Lung (tissue), 12 donors: ENCODE measurements around the gene PRKCA. TPM values are rescaled to one million over a fixed set of nuclear protein-coding genes. Genes with fewer than 3 reads are reported as not detected.

Experiments
- ATAC-seq: fragments of 200-7000 bp; cut with Tn5 transposase; one replicate; pipeline ENCODE4 v1.9.1; 2020; ENCODE audit warnings: moderate number of reproducible peaks; ENCODE audit not compliant: insufficient read depth, low FRiP score
- DNase-seq, 3 donors: peaks; one replicate each; pipeline ENCODE4 v3.0.0-alpha.2; 2013 to 2017
- H3K27ac ChIP-seq, 2 donors: one replicate each; pipeline ENCODE4 v1.5.1; 2013; ENCODE audit warnings: mild to moderate bottlenecking in 2 of 2, moderate library complexity in 2 of 2, control low read depth in 1 of 2, inconsistent platforms in 1 of 2, low read depth in 1 of 2, low read length in 1 of 2
- H3K27me3 ChIP-seq, 3 donors: one replicate each; pipeline ENCODE4 v1.5.1; 2013; ENCODE audit warnings: low read length in 2 of 3; ENCODE audit not compliant: control insufficient read depth in 3 of 3, insufficient read depth in 3 of 3
- H3K36me3 ChIP-seq, 4 donors: one replicate each; pipeline ENCODE4 v1.5.1; 2013; ENCODE audit warnings: low read length in 4 of 4, mild to moderate bottlenecking in 1 of 4, moderate library complexity in 1 of 4; ENCODE audit not compliant: control insufficient read depth in 4 of 4, insufficient read depth in 4 of 4
- H3K4me1 ChIP-seq, 5 donors: one replicate each; pipeline ENCODE4 v1.5.1; 2013; ENCODE audit warnings: low read length in 5 of 5, mild to moderate bottlenecking in 2 of 5, moderate library complexity in 1 of 5; ENCODE audit not compliant: control insufficient read depth in 5 of 5, insufficient read depth in 5 of 5
- H3K4me3 ChIP-seq: one replicate; pipeline ENCODE4 v1.5.1; 2013; ENCODE audit warnings: mild to moderate bottlenecking, control low read depth, moderate library complexity
- H3K9ac ChIP-seq, 2 donors: one replicate each; pipeline ENCODE4 v1.5.1; 2013; ENCODE audit warnings: low read length in 2 of 2, control low read depth in 1 of 2; ENCODE audit not compliant: insufficient read depth in 1 of 2
- H3K9me3 ChIP-seq, 4 donors: one replicate each; pipeline ENCODE4 v1.5.1; 2013; ENCODE audit warnings: low read length in 3 of 4, mild to moderate bottlenecking in 1 of 4, moderate library complexity in 1 of 4; ENCODE audit not compliant: control insufficient read depth in 4 of 4, insufficient read depth in 3 of 4
- CTCF ChIP-seq: IDR thresholded peaks from 2 replicates; pipeline ENCODE4 v1.5.1; 2012; ENCODE audit warnings: mild to moderate bottlenecking; ENCODE audit errors: control extremely low read depth, extremely low read depth
- WGBS, 2 donors: extraction: QIAGEN DNeasy Blood & Tissue Kit; methylation state at CpG; one replicate each; pipeline ENCODE4 v1.1.7; 2013; 5-methylcytosine and 5-hydroxymethylcytosine counted together
- polyA plus RNA-seq, 2 donors: library from polyadenylated mRNA; stranded (reverse); fragments of 200-250 nt; gene quantifications; one replicate each; pipeline ENCODE4 v1.2.1, GENCODE V29; 2013
- total RNA-seq, 2 donors: library from RNA; depleted of rRNA in 1 of 2; stranded (reverse); fragments of >200 nt in 1 of 2; gene quantifications; one replicate each; pipeline ENCODE4 v1.2.1, GENCODE V29; 2014 to 2021
- donor health status: control.
- donor health status: control.
- donor health status: Bipolar disorder and iron deficiency.
- donor health status: healthy.
- donor health status: DM: yes; HTN: yes; CAD: no.

The PRKCA gene
- total and polyA plus RNA-seq, 4 donors = 3.4 to 34.8 (median 13.8) TPM

- no peaks in the 10 kb centered on the region for H3K36me3 ChIP-seq
- no peaks in the 10 kb centered on the region for H3K9me3 ChIP-seq
- no peak overlapping the region for H3K4me3 ChIP-seq
- WGBS, 2 donors = 73 to 75% methylated on average over 9 of the region's 9 CpGs
- no peak overlapping the region for H3K27ac ChIP-seq
- H3K27me3 ChIP-seq = no peaks in the 10 kb centered on the region
- peaks cover 0 to 10% (median 0%) of the 10 kb centered on the region in 5 donors for H3K4me1 ChIP-seq
- DNase-seq = peak; percentile 44 to 87 (median 79)
- H3K9ac ChIP-seq = no peak overlapping the region
- TF ChIP-seq CTCF = no peak
- ATAC-seq = no peak
Measured at GRCh38 chr17:66654106-66654740, 351.8 kb downstream of the PRKCA start.

- Histone ChIP-seq H3K4me3 (no peak overlapping the region), H3K27ac (no peak overlapping the region), H3K4me1 (peaks cover 0 to 10% (median 0%) of the 10 kb centered on the region in 5 donors), H3K27me3 (no peaks in the 10 kb centered on the region), H3K36me3 (no peaks in the 10 kb centered on the region), H3K9me3 (no peaks in the 10 kb centered on the region), H3K9ac (no peak overlapping the region)
- 86 to 90% methylated on average over 7 of the region's 7 CpGs for WGBS, 2 donors
- ATAC-seq (no peak), DNase-seq (no peak)
- TF ChIP-seq CTCF = no peak
Measured at GRCh38 chr17:66654764-66655163, 352.4 kb downstream of the PRKCA start.

- TF ChIP-seq CTCF = no peak
- no peak overlapping the region for H3K9ac ChIP-seq
- H3K27ac ChIP-seq = no peak overlapping the region
- no peaks in the 10 kb centered on the region for H3K27me3 ChIP-seq
- no peak for DNase-seq
- H3K36me3 ChIP-seq = no peaks in the 10 kb centered on the region
- H3K4me1 ChIP-seq = peaks cover 0 to 10% (median 0%) of the 10 kb centered on the region in 5 donors
- WGBS, 2 donors = 87% methylated on average over 2 of the region's 2 CpGs
- H3K9me3 ChIP-seq = no peaks in the 10 kb centered on the region
- no peak overlapping the region for H3K4me3 ChIP-seq
- ATAC-seq = no peak
Measured at GRCh38 chr17:66655461-66655860, 353.0 kb downstream of the PRKCA start.

GRCh38 chr17:66655861-66656260, 353.4 kb downstream of the PRKCA start:
- DNase-seq (no peak), ATAC-seq (no peak)
- TF ChIP-seq CTCF = no peak
- 79 to 90% methylated on average over 4 of the region's 4 CpGs for WGBS, 2 donors
- Histone ChIP-seq H3K4me3 (no peak overlapping the region), H3K27me3 (no peaks in the 10 kb centered on the region), H3K9ac (no peak overlapping the region), H3K27ac (no peak overlapping the region), H3K36me3 (no peaks in the 10 kb centered on the region), H3K9me3 (no peaks in the 10 kb centered on the region), H3K4me1 (peaks cover 0 to 10% (median 0%) of the 10 kb centered on the region in 5 donors)
